ENCODE measurements around the gene S100Z. TPM values are rescaled to one million over a fixed set of nuclear protein-coding genes. Genes with fewer than 3 reads are reported as not detected.

S100Z gene
- total RNA-seq, 1 experiment from 2014 or later, result not detected

DNA sequence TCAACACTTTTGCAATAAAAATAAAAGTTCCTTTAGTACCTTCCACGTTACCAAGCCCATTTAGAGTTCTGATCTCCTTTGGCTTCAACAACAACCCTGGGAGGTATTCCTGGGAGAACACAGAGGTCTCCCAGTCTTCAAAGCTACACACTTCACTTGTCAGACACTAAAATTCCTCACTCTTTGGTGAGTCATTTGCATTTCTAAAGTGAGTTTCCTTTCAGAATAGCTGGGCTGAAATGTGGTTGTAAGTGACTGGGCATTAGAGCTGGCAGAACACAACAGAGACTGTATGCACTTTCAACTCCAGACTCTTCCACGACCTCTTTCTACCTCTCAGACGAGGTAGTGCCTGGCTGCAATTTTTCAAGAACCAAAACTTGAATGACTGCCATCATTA is 42.5 kb upstream of the S100Z start:
- ATAC-seq, result no peak
- TF ChIP-seq POLR2AphosphoS5 (IDR thresholded peaks at IDR 0.05; ENCODE audit: low read depth, low read length), result no peak
- no peak for TF ChIP-seq CTCF (IDR thresholded peaks at IDR 0.05)
- TF ChIP-seq SIN3A (IDR thresholded peaks at IDR 0.05; ENCODE audit: borderline replicate concordance, insufficient read depth, low read depth, low read length), result no peak
- TF ChIP-seq TCF7L2 (IDR thresholded peaks at IDR 0.05; ENCODE audit: low read depth, low read length), result no peak
- no peak for TF ChIP-seq REST (IDR thresholded peaks at IDR 0.05; ENCODE audit: insufficient read depth in 1 of 2, low read depth in 2 of 2, low read length in 1 of 2)
- H3K27ac ChIP-seq (ENCODE audit: low read length), result peak overlapping the region; percentile 80
- 0 out of 4 replicates have a peak overlapping the region, but pooled peaks of 1 of the 2 experiments have one; percentile 2 for H3K4me3 ChIP-seq (ENCODE audit: low read depth in 2 of 2, low read length in 2 of 2)
- H3K27me3 ChIP-seq (ENCODE audit: control insufficient read depth, insufficient read depth, low read length), result no peaks in the 10 kb centered on the region
- BruUV-seq (replicated peaks), result no TSS peak
- H3K36me3 ChIP-seq (ENCODE audit: control insufficient read depth, insufficient read depth, low read length), result no peaks in the 10 kb centered on the region
- H3K9me3 ChIP-seq (ENCODE audit: control insufficient read depth, insufficient read depth, low read depth, low read length), result no peaks in the 10 kb centered on the region
- ChIA-PET POLR2A (interaction anchor here (0.5 to 1.7 kb wide), 4 partner anchors 10 to 305 kb away, joined by 3 to 5 read pairs (median 3); no protein-coding TSS in a partner anchor), CTCF (interaction anchor here (0.9 to 2.4 kb wide), 2 partner anchors 11 to 15 kb away, joined by 7 to 14 read pairs; partner anchors contain the start of gene F2RL1)
- peaks cover 57% of the 10 kb centered on the region for H3K4me1 ChIP-seq (ENCODE audit: control insufficient read depth, insufficient read depth, low read length)
- no peak for DNase-seq (ENCODE audit: low read depth, low spot score)
- intact Hi-C loops (cut with micrococcal nuclease; ENCODE audit: unreplicated experiment) (no loop called here), in situ Hi-C loops (cut with HindIII; ENCODE audit: low pct_unique_long_range_greater_than_20kb, low sequenced_read_pairs) (no loop called here)

DNA sequence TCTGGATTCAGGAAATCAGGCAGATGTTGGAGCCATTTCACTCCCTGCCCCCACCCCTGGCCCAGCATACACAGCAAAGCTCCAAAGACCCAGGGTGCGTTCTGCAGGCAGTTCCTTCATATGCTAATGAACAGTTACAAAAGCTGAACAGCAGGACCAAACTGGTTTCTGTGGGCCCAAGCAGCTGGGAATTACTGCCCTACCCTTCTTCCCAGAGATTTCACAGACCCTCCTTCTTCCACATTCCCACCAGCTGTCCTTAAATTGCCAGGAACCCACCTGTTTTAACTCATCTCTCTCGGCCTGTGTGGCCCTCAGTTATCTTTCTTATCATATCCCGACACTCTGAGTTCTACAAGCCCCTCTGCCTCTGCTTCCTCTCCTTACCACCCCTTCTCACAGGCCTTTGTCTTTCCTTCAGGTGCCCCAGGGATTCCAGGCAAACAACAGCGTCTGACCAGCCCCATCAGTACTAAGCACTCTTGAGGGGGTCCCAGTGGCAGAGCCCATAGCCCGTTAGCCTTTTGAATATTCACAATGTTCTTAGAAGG is 41.6 kb upstream of the S100Z start:
- no TSS peak for BruUV-seq (replicated peaks)
- TF ChIP-seq TCF7L2 (IDR thresholded peaks at IDR 0.05; ENCODE audit: low read depth, low read length), result no peak
- Histone ChIP-seq H3K27ac (ENCODE audit: low read length) (peak overlapping the region; percentile 80), H3K4me3 (ENCODE audit: low read depth in 2 of 2, low read length in 2 of 2) (no peak overlapping the region), H3K27me3 (ENCODE audit: control insufficient read depth, insufficient read depth, low read length) (no peaks in the 10 kb centered on the region), H3K4me1 (ENCODE audit: control insufficient read depth, insufficient read depth, low read length) (peaks cover 57% of the 10 kb centered on the region), H3K9me3 (ENCODE audit: control insufficient read depth, insufficient read depth, low read depth, low read length) (no peaks in the 10 kb centered on the region), H3K36me3 (ENCODE audit: control insufficient read depth, insufficient read depth, low read length) (no peaks in the 10 kb centered on the region)
- ChIA-PET CTCF (no interaction called here), POLR2A (no interaction called here)
- ATAC-seq (no peak), DNase-seq (ENCODE audit: low read depth, low spot score) (no peak)
- in situ Hi-C loops (cut with HindIII; ENCODE audit: low pct_unique_long_range_greater_than_20kb, low sequenced_read_pairs), result no loop called here
- intact Hi-C loops (cut with micrococcal nuclease; ENCODE audit: unreplicated experiment), result no loop called here

GRCh38 chr5:76809141-76809540 is 40.7 kb upstream of the S100Z start:
- Histone ChIP-seq H3K4me3 (ENCODE audit: low read depth in 2 of 2, low read length in 2 of 2) (no peak overlapping the region), H3K27ac (ENCODE audit: low read length) (peak overlapping the region; percentile 8; the same call in 1 of the 2 replicates), H3K36me3 (ENCODE audit: control insufficient read depth, insufficient read depth, low read length) (no peaks in the 10 kb centered on the region), H3K4me1 (ENCODE audit: control insufficient read depth, insufficient read depth, low read length) (peaks cover 58% of the 10 kb centered on the region), H3K27me3 (ENCODE audit: control insufficient read depth, insufficient read depth, low read length) (no peaks in the 10 kb centered on the region), H3K9me3 (ENCODE audit: control insufficient read depth, insufficient read depth, low read depth, low read length) (no peaks in the 10 kb centered on the region)
- intact Hi-C loops (cut with micrococcal nuclease; ENCODE audit: unreplicated experiment) (no loop called here), in situ Hi-C loops (cut with HindIII; ENCODE audit: low pct_unique_long_range_greater_than_20kb, low sequenced_read_pairs) (no loop called here)
- no peak for DNase-seq (ENCODE audit: low read depth, low spot score)
- POLR2A ChIA-PET, result interaction anchor here (0.6 kb wide), 1 partner anchor 16 kb away, joined by 12 read pairs; no protein-coding TSS in a partner anchor
- CTCF ChIA-PET, result no interaction called here
- TF ChIP-seq SIN3A (IDR thresholded peaks at IDR 0.05; ENCODE audit: borderline replicate concordance, insufficient read depth, low read depth, low read length) (no peak), CTCF (IDR thresholded peaks at IDR 0.05) (no peak), REST (IDR thresholded peaks at IDR 0.05; ENCODE audit: insufficient read depth in 1 of 2, low read depth in 2 of 2, low read length in 1 of 2) (no peak)
- BruUV-seq (replicated peaks), result no TSS peak
- ATAC-seq, result no peak

Measured in Panc1 (cell line).